GM12874 (cell line): ENCODE results near the gene MSX2.

Source experiments
- CTCF ChIP-seq: IDR thresholded peaks from 2 replicates; pipeline ENCODE4 v1.5.1; 2011; ENCODE audit warnings: low read depth, mild to moderate bottlenecking, control low read depth, low read length, moderate library complexity; ENCODE audit not compliant: insufficient read depth

MSX2 gene

GRCh38 chr5:174706997-174707572 lies 17.3 kb upstream of the MSX2 start:
- no peak for TF ChIP-seq CTCF

GRCh38 chr5:174707671-174708070 lies 16.7 kb upstream of the MSX2 start:
- no peak for TF ChIP-seq CTCF

- TF ChIP-seq CTCF, result no peak
These were observed 15.7 kb upstream of the MSX2 start for GRCh38 chr5:174708476-174709207.

GRCh38 chr5:174714751-174715150 lies 9.6 kb upstream of the MSX2 start:
- TF ChIP-seq CTCF, result no peak

- no peak for TF ChIP-seq CTCF
These were observed 8.6 kb upstream of the MSX2 start for GRCh38 chr5:174715804-174716203.

- no peak for TF ChIP-seq CTCF
These were observed 6.4 kb upstream of the MSX2 start for GRCh38 chr5:174717826-174718455.

GRCh38 chr5:174718880-174719610 lies 5.3 kb upstream of the MSX2 start:
- no peak for TF ChIP-seq CTCF
